Measurements from ENCODE around the gene CLPTM1L. TPM values are rescaled to one million over a fixed set of nuclear protein-coding genes. Genes with fewer than 3 reads are reported as not detected.
"Not testable (repeated sequence)": the region's sequence is repeated elsewhere in the genome, so short reads cannot be mapped to it uniquely, and the experiment has no call there.

Gene CLPTM1L
- total RNA-seq, 2 donors from 2014 or later, result 117 to 155 TPM

GRCh38 chr5:1334831-1335539 lies 9.9 kb downstream of the CLPTM1L start:
- ATAC-seq (ENCODE audit: insufficient number of reproducible peaks, low FRiP score, low read depth) (no peak), DNase-seq (ENCODE audit: low spot score) (no peak)
- Histone ChIP-seq H3K9me3 (no peaks in the 10 kb centered on the region), H3K27me3 (replicated peaks; ENCODE audit: insufficient read depth) (no peaks in the 10 kb centered on the region), H3K27ac (no peak overlapping the region), H3K4me1 (ENCODE audit: control insufficient read depth in 1 of 2, low read depth in 2 of 2) (no peaks in the 10 kb centered on the region), H3K36me3 (peaks cover 67% of the 10 kb centered on the region), H3K4me3 (no peak overlapping the region)
- no peak for TF ChIP-seq CTCF (IDR thresholded peaks at IDR 0.05)

- ATAC-seq (ENCODE audit: insufficient number of reproducible peaks, low FRiP score, low read depth), result no peak
- Histone ChIP-seq H3K4me3 (no peak overlapping the region), H3K27ac (no peak overlapping the region), H3K36me3 (peaks cover 66% of the 10 kb centered on the region), H3K27me3 (replicated peaks; ENCODE audit: insufficient read depth) (no peaks in the 10 kb centered on the region), H3K4me1 (ENCODE audit: control insufficient read depth in 1 of 2, low read depth in 2 of 2) (no peaks in the 10 kb centered on the region), H3K9me3 (no peaks in the 10 kb centered on the region)
- no peak for TF ChIP-seq CTCF (IDR thresholded peaks at IDR 0.05)
- no peak for DNase-seq (ENCODE audit: low spot score)
Measured at GRCh38 chr5:1333986-1334385, 10.9 kb downstream of the CLPTM1L start.

- H3K9me3 ChIP-seq; H3K27me3 ChIP-seq (replicated peaks; ENCODE audit: insufficient read depth); DNase-seq (ENCODE audit: low spot score); H3K4me3 ChIP-seq; H3K27ac ChIP-seq; H3K4me1 ChIP-seq (ENCODE audit: control insufficient read depth in 1 of 2, low read depth in 2 of 2); ATAC-seq (ENCODE audit: insufficient number of reproducible peaks, low FRiP score, low read depth): not testable (repeated sequence)
- peaks cover 60% of the 10 kb centered on the region for H3K36me3 ChIP-seq
Measured at GRCh38 chr5:1333286-1333685, 11.6 kb downstream of the CLPTM1L start.

- TF ChIP-seq CTCF (IDR thresholded peaks at IDR 0.05), result no peak
- Histone ChIP-seq H3K27ac (no peak overlapping the region), H3K4me1 (ENCODE audit: control insufficient read depth in 1 of 2, low read depth in 2 of 2) (peaks cover 0 to under 1% of the 10 kb centered on the region in 2 donors), H3K4me3 (no peak overlapping the region), H3K27me3 (replicated peaks; ENCODE audit: insufficient read depth) (no peaks in the 10 kb centered on the region), H3K36me3 (peaks cover 54% of the 10 kb centered on the region), H3K9me3 (no peaks in the 10 kb centered on the region)
- no peak for DNase-seq (ENCODE audit: low spot score)
- ATAC-seq (ENCODE audit: insufficient number of reproducible peaks, low FRiP score, low read depth), result no peak
Measured at GRCh38 chr5:1332461-1333001, 12.4 kb downstream of the CLPTM1L start.

GRCh38 chr5:1331861-1332405 lies 13.0 kb downstream of the CLPTM1L start:
- Histone ChIP-seq H3K36me3 (peaks cover 48% of the 10 kb centered on the region), H3K27ac (no peak overlapping the region), H3K4me1 (ENCODE audit: control insufficient read depth in 1 of 2, low read depth in 2 of 2) (peaks cover 0 to 6% of the 10 kb centered on the region in 2 donors), H3K4me3 (no peak overlapping the region), H3K9me3 (no peaks in the 10 kb centered on the region), H3K27me3 (replicated peaks; ENCODE audit: insufficient read depth) (no peaks in the 10 kb centered on the region)
- no peak for DNase-seq (ENCODE audit: low spot score)
- no peak for TF ChIP-seq CTCF (IDR thresholded peaks at IDR 0.05)
- no peak for ATAC-seq (ENCODE audit: insufficient number of reproducible peaks, low FRiP score, low read depth)
